Measurements from ENCODE around the gene GPS2.

DNA sequence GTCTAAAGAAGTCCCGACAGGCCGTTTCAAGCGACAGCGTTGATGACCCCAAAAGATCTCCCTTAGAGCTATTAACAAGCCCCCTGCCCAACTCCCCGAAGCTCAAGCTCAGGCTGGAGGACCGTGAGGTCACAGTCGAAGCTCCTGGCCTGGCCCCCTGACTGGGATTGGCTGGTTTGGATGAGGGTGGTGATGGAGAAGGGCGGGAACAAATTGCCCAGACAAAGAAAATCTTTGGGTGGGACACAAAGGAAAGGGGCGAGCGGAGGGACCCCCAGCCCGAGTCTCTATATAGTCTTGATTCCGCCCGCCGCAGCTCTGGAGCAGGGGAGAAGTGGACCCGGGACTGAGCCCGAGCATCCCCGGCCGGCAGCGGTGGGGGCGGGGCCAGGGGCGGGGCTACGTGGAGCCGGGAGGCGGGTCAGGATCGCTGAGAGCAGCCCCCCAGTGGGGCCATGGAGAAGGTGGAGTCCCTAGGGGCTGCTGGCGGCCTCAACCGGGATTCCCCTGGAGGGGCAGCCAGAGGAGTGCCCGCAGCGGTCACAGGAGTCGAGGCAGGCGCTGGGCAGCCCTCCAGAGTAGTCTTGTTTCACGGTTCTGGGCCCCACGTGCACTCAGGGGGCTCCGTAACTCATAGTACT is 15.0 kb upstream of the GPS2 start:
- TF ChIP-seq, protein P1, sequence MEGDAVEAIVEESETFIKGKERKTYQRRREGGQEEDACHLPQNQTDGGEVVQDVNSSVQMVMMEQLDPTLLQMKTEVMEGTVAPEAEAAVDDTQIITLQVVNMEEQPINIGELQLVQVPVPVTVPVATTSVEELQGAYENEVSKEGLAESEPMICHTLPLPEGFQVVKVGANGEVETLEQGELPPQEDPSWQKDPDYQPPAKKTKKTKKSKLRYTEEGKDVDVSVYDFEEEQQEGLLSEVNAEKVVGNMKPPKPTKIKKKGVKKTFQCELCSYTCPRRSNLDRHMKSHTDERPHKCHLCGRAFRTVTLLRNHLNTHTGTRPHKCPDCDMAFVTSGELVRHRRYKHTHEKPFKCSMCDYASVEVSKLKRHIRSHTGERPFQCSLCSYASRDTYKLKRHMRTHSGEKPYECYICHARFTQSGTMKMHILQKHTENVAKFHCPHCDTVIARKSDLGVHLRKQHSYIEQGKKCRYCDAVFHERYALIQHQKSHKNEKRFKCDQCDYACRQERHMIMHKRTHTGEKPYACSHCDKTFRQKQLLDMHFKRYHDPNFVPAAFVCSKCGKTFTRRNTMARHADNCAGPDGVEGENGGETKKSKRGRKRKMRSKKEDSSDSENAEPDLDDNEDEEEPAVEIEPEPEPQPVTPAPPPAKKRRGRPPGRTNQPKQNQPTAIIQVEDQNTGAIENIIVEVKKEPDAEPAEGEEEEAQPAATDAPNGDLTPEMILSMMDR (IDR thresholded peaks at IDR 0.05), result no peak
- TF ChIP-seq POLR2A (IDR thresholded peaks at IDR 0.05) (no peak), POLR2AphosphoS5 (IDR thresholded peaks at IDR 0.05) (no peak), EP300 (IDR thresholded peaks at IDR 0.05) (no peak)
